K562 (cell line): Measurements from ENCODE around the gene PNMA3. TPM values are rescaled to one million over a fixed set of nuclear protein-coding genes. Genes with fewer than 3 reads are reported as not detected.

Source experiments
- ATAC-seq: fragments of 200-7000 bp; cut with Tn5 transposase; 3 replicates; pipeline ENCODE4 v1.9.1; 2020; ENCODE audit warnings: moderate library complexity
- BruUV-seq: library from RNA; stranded (reverse); fragments of 400-500 nt; replicated peaks from 2 replicates; lab custom pipeline; 2021; lab: Mats Ljungman, UMichigan
- CTCF ChIA-PET: fragments of 300-600 bp; formaldehyde crosslinking; extraction: SDS; loops from one replicate; lab custom pipeline; 2021; ENCODE audit warnings: low intra/inter-chr PET ratio; lab: Yijun Ruan, JAX
- POLR2A ChIA-PET: fragments of 300-600, 350-650 bp; sonication (Branson Sonifier 250); formaldehyde crosslinking; extraction: SDS; loops from one replicate; lab custom pipeline; 2021; ENCODE audit warnings: antibody characterized with exemption, inconsistent platforms; lab: Yijun Ruan, JAX
- DNase-seq, 4 experiments: peaks; one replicate each; pipeline versions ENCODE4 v3.0.0 to v3.0.0-alpha.2; 2011 to 2018; ENCODE audit warnings: low spot score in 3 of 4, mixed read lengths in 3 of 4; ENCODE audit errors: extremely low read depth in 1 of 4
- FAIRE-seq: peaks from 2 replicates; lab custom pipeline; 2011; peaks lifted over from hg19 to GRCh38; lab: Jason Lieb, UNC
- H2AFZ ChIP-seq: 2 replicates; pipeline ENCODE4 v1.6.0; 2011; ENCODE audit warnings: low read depth, low read length, control low read depth, inconsistent platforms
- H3K27ac ChIP-seq: fragments of 200-600 bp; 3 replicates; pipeline ENCODE4 v1.8.0; 2011; ENCODE audit warnings: low read depth, mild to moderate bottlenecking, control low read depth, inconsistent platforms, low read length, moderate library complexity, mixed read lengths; ENCODE audit errors: extremely low read depth
- H3K27me3 ChIP-seq, 2 experiments: fragments of 300-600 bp in 1 of 2; 2 replicates in 1 of 2; 3 replicates in 1 of 2; pipeline versions ENCODE4 v1.6.0 to v1.8.0; 2011; ENCODE audit warnings: inconsistent platforms in 2 of 2, low read length in 2 of 2, mild to moderate bottlenecking in 1 of 2, mixed read lengths in 1 of 2, moderate library complexity in 1 of 2; ENCODE audit not compliant: control insufficient read depth in 2 of 2, insufficient read depth in 2 of 2
- H3K36me3 ChIP-seq: fragments of 300-600 bp; 3 replicates; pipeline ENCODE4 v1.8.0; 2011; ENCODE audit warnings: mild to moderate bottlenecking, low read length, inconsistent platforms; ENCODE audit not compliant: control insufficient read depth, insufficient read depth
- H3K4me1 ChIP-seq, 2 experiments: fragments of 200-600 bp in 1 of 2; replicated peaks in 1 of 2; 2 replicates in 1 of 2; 3 replicates in 1 of 2; pipeline versions ENCODE4 v1.5.1 to v1.8.0; 2011; ENCODE audit warnings: inconsistent platforms in 2 of 2, low read length in 2 of 2, mild to moderate bottlenecking in 1 of 2, mixed read lengths in 1 of 2, moderate library complexity in 1 of 2; ENCODE audit not compliant: control insufficient read depth in 2 of 2, insufficient read depth in 2 of 2
- H3K4me2 ChIP-seq: 2 replicates; pipeline ENCODE4 v1.6.1; 2011; ENCODE audit warnings: low read length, control low read depth, inconsistent platforms, mixed read lengths; ENCODE audit not compliant: insufficient read depth
- H3K4me3 ChIP-seq: fragments of 200-600 bp; sonication (generic), shearing (Covaris generic); 2 replicates; pipeline ENCODE4 v1.5.1; 2016; ENCODE audit warnings: control low read depth, inconsistent platforms
- H3K79me2 ChIP-seq: fragments of 200-600 bp; 3 replicates; pipeline ENCODE4 v1.8.0; 2011; ENCODE audit warnings: low read length, inconsistent platforms; ENCODE audit not compliant: control insufficient read depth, insufficient read depth
- H3K9ac ChIP-seq, 2 experiments: 2 replicates each; pipeline versions ENCODE4 v1.6.0 to v1.6.1; 2011; ENCODE audit warnings: low read depth in 2 of 2, low read length in 2 of 2, control low read depth in 1 of 2, inconsistent platforms in 1 of 2, mild to moderate bottlenecking in 1 of 2, mixed read lengths in 1 of 2; ENCODE audit not compliant: insufficient read depth in 1 of 2
- H3K9me1 ChIP-seq: one replicate; pipeline ENCODE4 v1.6.0; 2011; ENCODE audit warnings: inconsistent platforms, mild to moderate bottlenecking, low read length, moderate library complexity; ENCODE audit not compliant: control insufficient read depth, insufficient read depth
- H3K9me3 ChIP-seq: replicated peaks from 2 replicates; pipeline ENCODE4 v1.5.1; 2011; ENCODE audit warnings: low read depth, low read length, inconsistent platforms; ENCODE audit not compliant: control insufficient read depth, insufficient read depth
- H4K20me1 ChIP-seq: replicated peaks from 2 replicates; pipeline ENCODE4 v1.6.1; 2011; ENCODE audit warnings: low read length, inconsistent platforms, mixed read lengths; ENCODE audit not compliant: control insufficient read depth, insufficient read depth
- CREB3L1 ChIP-seq: fragments of 450-650 bp; IDR thresholded peaks from 2 replicates; pipeline ENCODE4 v1.6.1; 2014; ENCODE audit warnings: low read depth, mild to moderate bottlenecking, moderate library complexity, borderline replicate concordance
- E2F6 ChIP-seq, 2 experiments: IDR thresholded peaks; 2 replicates each; pipeline ENCODE4 v1.6.1; 2011; ENCODE audit warnings: borderline replicate concordance in 1 of 2, control low read depth in 1 of 2, low read depth in 1 of 2, low read length in 1 of 2, mild to moderate bottlenecking in 1 of 2, mixed read lengths in 1 of 2, moderate library complexity in 1 of 2; ENCODE audit not compliant: insufficient read depth in 1 of 2, insufficient read length in 1 of 2, poor library complexity in 1 of 2, severe bottlenecking in 1 of 2; ENCODE audit errors: extremely low read depth in 1 of 2
- ETS2 ChIP-seq: IDR thresholded peaks from 2 replicates; pipeline ENCODE4 v1.6.1; 2016; ENCODE audit warnings: borderline replicate concordance, missing genetic modification characterization, mild to moderate bottlenecking, moderate library complexity, missing compliant biosample characterization; ENCODE audit not compliant: poor library complexity, severe bottlenecking
- ETV5 ChIP-seq: sonication (generic); formaldehyde crosslinking; IDR thresholded peaks from 2 replicates; pipeline ENCODE4 v1.4.0; 2020; ENCODE audit warnings: low read depth, mild to moderate bottlenecking, missing genetic modification reagents
- HES1 ChIP-seq: fragments of 450-650 bp; IDR thresholded peaks from 2 replicates; pipeline ENCODE4 v1.6.1; 2016; ENCODE audit warnings: low read depth, mild to moderate bottlenecking, moderate library complexity
- KDM2B ChIP-seq: fragments of 250-450 bp; sonication (Bioruptor Pico); IDR thresholded peaks from 2 replicates; pipeline ENCODE4 v1.8.0; 2021; ENCODE audit warnings: mild to moderate bottlenecking, moderate library complexity
- SMAD4 ChIP-seq: fragments of 250-450 bp; sonication (Bioruptor Pico); conservative IDR thresholded peaks from 2 replicates; pipeline ENCODE4 v1.8.0; 2021; ENCODE audit warnings: inconsistent platforms, mild to moderate bottlenecking, moderate library complexity
- SOX6 ChIP-seq: fragments of 450-650 bp; IDR thresholded peaks from 2 replicates; pipeline ENCODE4 v1.6.1; 2014; ENCODE audit warnings: mild to moderate bottlenecking
- TOE1 ChIP-seq, 2 experiments: fragments of 450-650 bp in 1 of 2; sonication (generic) in 1 of 2; formaldehyde crosslinking in 1 of 2; IDR thresholded peaks; 2 replicates each; pipeline versions ENCODE4 v1.7.1 to v1.8.0; 2016 to 2022; ENCODE audit warnings: borderline replicate concordance in 2 of 2, mild to moderate bottlenecking in 2 of 2, antibody characterized with exemption in 1 of 2, inconsistent platforms in 1 of 2, low read depth in 1 of 2, missing genetic modification reagents in 1 of 2, moderate library complexity in 1 of 2
- ZBTB33 ChIP-seq: sonication (generic); formaldehyde crosslinking; IDR thresholded peaks from 2 replicates; pipeline ENCODE4 v1.8.1; 2023; ENCODE audit warnings: mild to moderate bottlenecking, missing genetic modification reagents
- ZNF184 ChIP-seq: sonication (generic); formaldehyde crosslinking; IDR thresholded peaks from 2 replicates; pipeline ENCODE4 v1.5.0; 2020; ENCODE audit warnings: missing genetic modification reagents
- ZSCAN32 ChIP-seq: fragments of 450-650 bp; formaldehyde crosslinking; IDR thresholded peaks from 2 replicates; pipeline ENCODE4 v1.4.0; 2020; ENCODE audit warnings: mild to moderate bottlenecking, moderate library complexity
- WGBS: fragments of 100-300 bp; shearing (Covaris generic); methylation state at CpG from one replicate; pipeline ENCODE4 v1.1.6; 2016; ENCODE audit warnings: low coverage, mixed read lengths; ENCODE audit not compliant: insufficient coverage; ENCODE audit errors: missing lambda C conversion rate; 5-methylcytosine and 5-hydroxymethylcytosine counted together
- in situ Hi-C: fragments of 300-500 bp; cut with MboI; formaldehyde crosslinking; loops from 4 replicates; pipeline ENCODE4 v1.15.0; 2018; ENCODE audit warnings: inconsistent platforms, mixed read lengths
- intact Hi-C: fragments of 100-400 bp; cut with micrococcal nuclease; formaldehyde crosslinking; loops from 2 replicates; pipeline ENCODE4 v1.14.2; 2022
- polyA plus RNA-seq, 8 experiments: library from polyadenylated mRNA; depleted of rRNA in 4 of 8; stranded (reverse) in 5 of 8; unstranded in 3 of 8; fragments of >200 nt; fragmentation: Nextera tagmentation in 2 of 8; fragmentation: Illumina TruSeq in 1 of 8; extraction: Ambion mirVana in 2 of 8; extraction: Trizol in 1 of 8; gene quantifications; 2 replicates each; pipeline versions ENCODE4 v1.2.1 to v1.2.3, GENCODE V29; 2011 to 2014; ENCODE audit warnings: inconsistent platforms in 1 of 8, missing spikeins in 1 of 8
- total RNA-seq, 7 experiments: library from RNA; depleted of rRNA in 6 of 7; stranded (reverse); fragments of >200 nt in 6 of 7; fragmentation: Illumina TruSeq in 2 of 7; extraction: Trizol in 2 of 7; gene quantifications; 2 replicates each; pipeline versions ENCODE4 v1.2.1 to v1.2.3, GENCODE V29; 2011 to 2021; ENCODE audit warnings: low replicate concordance in 1 of 7

Gene PNMA3
- total and polyA plus RNA-seq, 9 of the 15 experiments (the other 6 are each of a cell fraction or from before 2014, with no cell fraction given), result 0.01 to 1.5 (median 0.95) TPM; not detected in 1

GRCh38 chrX:153032397-153033118 lies 23.7 kb upstream of the PNMA3 start:
- peaks cover 0 to 6% of the 10 kb centered on the region in 2 experiments; a peak in 2 of 5 replicates for H3K27me3 ChIP-seq
- in situ Hi-C loops, result no loop called here
- FAIRE-seq, result peak; percentile 37
- TF ChIP-seq ZNF184 (CRISPR knock-in tag) (no peak), KDM2B (CRISPR knock-in tag) (no peak), ZBTB33 (CRISPR knock-in tag) (peak; percentile 68; the same call in 1 of the 2 replicates), HES1 (no peak), CREB3L1 (no peak), SOX6 (no peak), ZSCAN32 (no peak), TOE1 (IDR thresholded peaks at IDR 0.05; ENCODE audit: borderline replicate concordance) (no peak), TOE1 (CRISPR knock-in tag; IDR thresholded peaks at IDR 0.05; ENCODE audit: borderline replicate concordance, low read depth) (no peak), ETS2 (tag) (no peak), ETV5 (no peak), SMAD4 (CRISPR knock-in tag) (peak; percentile 33; the same call in 1 of the 2 replicates), E2F6 (IDR thresholded peaks at IDR 0.05; ENCODE audit: borderline replicate concordance in 1 of 2, extremely low read depth in 1 of 2, insufficient read depth in 1 of 2, insufficient read length in 1 of 2, low read depth in 1 of 2, low read length in 1 of 2, poor library complexity in 1 of 2, severe bottlenecking in 1 of 2) (no peak)

More at GRCh38 chrX:153032397-153033118, 23.7 kb upstream of the PNMA3 start:
- intact Hi-C loops, result loop anchor here (5.0 to 10.0 kb wide), 2 partner anchors 75 to 402 kb away; no protein-coding TSS in a partner anchor
- DNase-seq (peak; percentile 74 to 77 (median 75)), ATAC-seq (peak; percentile 95)
- ChIA-PET CTCF (interaction anchor here (1.2 to 1.7 kb wide), 2 partner anchors 74 to 406 kb away, joined by 3 to 10 read pairs; no protein-coding TSS in a partner anchor), POLR2A (interaction anchor here (0.5 to 0.6 kb wide), 4 partner anchors 100 to 604 kb away, joined by 3 to 4 read pairs (median 3); no protein-coding TSS in a partner anchor)
- Histone ChIP-seq H3K36me3 (no peaks in the 10 kb centered on the region), H2AFZ (peak overlapping the region; percentile 93), H3K4me1 (peaks cover 0 to 10% of the 10 kb centered on the region in 2 experiments; a peak in 2 of 5 replicates), H3K4me3 (no peak overlapping the region), H3K9me3 (0 out of 2 replicates have a peak, but pooled peaks cover 2% of the 10 kb centered on the region), H3K9me1 (no peaks in the 10 kb centered on the region), H3K4me2 (peak overlapping the region; percentile 62), H3K27ac (no peak overlapping the region), H3K9ac (peak overlapping the region in 1 of 2 experiments; percentile 73; a peak in 1 of 4 replicates), H3K79me2 (no peaks in the 10 kb centered on the region), H4K20me1 (no peaks in the 10 kb centered on the region)
- BruUV-seq, result no TSS peak
- WGBS, result 35% methylated on average over 44 of the region's 64 CpGs
